BJ (cell line): Measurements from ENCODE around the gene ROR2. TPM values are rescaled to one million over a fixed set of nuclear protein-coding genes. Genes with fewer than 3 reads are reported as not detected.

Experiments used
- CTCF ChIA-PET: fragments of 350-600 bp; formaldehyde crosslinking; extraction: SDS; loops from one replicate; lab custom pipeline; 2021; ENCODE audit warnings: antibody characterized with exemption, inconsistent platforms; lab: Yijun Ruan, JAX
- POLR2A ChIA-PET: fragments of 300-600 bp; sonication (Branson Sonifier 250); formaldehyde crosslinking; extraction: SDS; loops from one replicate; lab custom pipeline; 2021; ENCODE audit warnings: antibody characterized with exemption; lab: Charles Lee
- DNase-seq: peaks from one replicate; pipeline ENCODE4 v3.0.0-alpha.2; 2011; ENCODE audit warnings: low read depth
- H3K27me3 ChIP-seq: 2 replicates; pipeline ENCODE4 v1.6.0; 2011; ENCODE audit warnings: low read length; ENCODE audit not compliant: control insufficient read depth, insufficient read depth
- H3K36me3 ChIP-seq: 2 replicates; pipeline ENCODE4 v1.5.1; 2011; ENCODE audit warnings: low read length; ENCODE audit not compliant: control insufficient read depth, insufficient read depth
- H3K4me3 ChIP-seq: 2 replicates; pipeline ENCODE4 v1.5.1; 2011; ENCODE audit warnings: low read depth, mild to moderate bottlenecking, control low read depth, low read length
- CTCF ChIP-seq: IDR thresholded peaks from 2 replicates; pipeline ENCODE4 v1.5.1; 2011; ENCODE audit warnings: low read depth, mild to moderate bottlenecking, control low read depth, inconsistent platforms, low read length, moderate library complexity; ENCODE audit not compliant: insufficient read depth
- polyA plus RNA-seq: library from polyadenylated mRNA; depleted of rRNA; stranded (reverse); fragments of >200 nt; gene quantifications from 2 replicates; pipeline ENCODE4 v1.2.3, GENCODE V29; 2011

The ROR2 gene
- polyA plus RNA-seq, 1 experiment = 1.1 TPM

GRCh38 chr9:91783411-91783810, 166.6 kb downstream of the ROR2 start:
- ChIA-PET POLR2A (no interaction called here), CTCF (no interaction called here)
- no peak for TF ChIP-seq CTCF
- Histone ChIP-seq H3K27me3 (peaks cover 2% of the 10 kb centered on the region; the same call in 1 of the 2 replicates), H3K36me3 (no peaks in the 10 kb centered on the region), H3K4me3 (no peak overlapping the region)
- no peak for DNase-seq

GRCh38 chr9:91782708-91783214, 167.3 kb downstream of the ROR2 start:
- no peak for TF ChIP-seq CTCF
- DNase-seq = no peak
- CTCF ChIA-PET = no interaction called here
- Histone ChIP-seq H3K27me3 (peaks cover 2% of the 10 kb centered on the region; the same call in 1 of the 2 replicates), H3K4me3 (no peak overlapping the region), H3K36me3 (no peaks in the 10 kb centered on the region)
- POLR2A ChIA-PET = no interaction called here

- Histone ChIP-seq H3K4me3 (no peak overlapping the region), H3K27me3 (peaks cover 2% of the 10 kb centered on the region; the same call in 1 of the 2 replicates), H3K36me3 (no peaks in the 10 kb centered on the region)
- ChIA-PET POLR2A (no interaction called here), CTCF (interaction anchor here (0.7 kb wide), 1 partner anchor 24 kb away, joined by 4 read pairs; no protein-coding TSS in a partner anchor)
- TF ChIP-seq CTCF = no peak
- DNase-seq = no peak
Observed at GRCh38 chr9:91781906-91782305, 168.1 kb downstream of the ROR2 start.

- CTCF ChIA-PET = interaction anchor here (0.7 kb wide), 1 partner anchor 23 kb away, joined by 4 read pairs; no protein-coding TSS in a partner anchor
- no peak for DNase-seq
- Histone ChIP-seq H3K4me3 (no peak overlapping the region), H3K36me3 (no peaks in the 10 kb centered on the region), H3K27me3 (peaks cover 2% of the 10 kb centered on the region; the same call in 1 of the 2 replicates)
- POLR2A ChIA-PET = interaction anchor here (0.7 kb wide), 1 partner anchor 57 kb away, joined by 3 read pairs; no protein-coding TSS in a partner anchor
- no peak for TF ChIP-seq CTCF
Observed at GRCh38 chr9:91781116-91781515, 168.9 kb downstream of the ROR2 start.

- Histone ChIP-seq H3K36me3 (no peaks in the 10 kb centered on the region), H3K27me3 (peaks cover 6% of the 10 kb centered on the region; the same call in 1 of the 2 replicates), H3K4me3 (no peak overlapping the region)
- no peak for DNase-seq
- ChIA-PET POLR2A (no interaction called here), CTCF (interaction anchor here (0.5 to 7.7 kb wide), 2 partner anchors 18 to 70 kb away, joined by 3 to 77 read pairs; no protein-coding TSS in a partner anchor)
- TF ChIP-seq CTCF = no peak
Observed at GRCh38 chr9:91778031-91778430, 172.0 kb downstream of the ROR2 start.
